OCI-LY1 (cell line): Measurements from ENCODE around the gene IFNL3.
"Not testable (repeated sequence)": the region's sequence is repeated elsewhere in the genome, so short reads cannot be mapped to it uniquely, and the experiment has no call there.

ENCODE experiments used
- H2AFZ ChIP-seq: fragments of 200-600 bp; sonication (generic), shearing (Covaris generic); 2 replicates; pipeline ENCODE4 v1.6.0; 2014; ENCODE audit warnings: antibody characterized with exemption, mild to moderate bottlenecking, low read length
- H3F3A ChIP-seq: fragments of 200-600 bp; sonication (generic), shearing (Covaris generic); 2 replicates; pipeline ENCODE4 v1.6.0; 2014; ENCODE audit warnings: mild to moderate bottlenecking, antibody characterized with exemption, low read length, moderate library complexity; ENCODE audit not compliant: insufficient read depth
- H3K27ac ChIP-seq: fragments of 200-600 bp; sonication (generic); 2 replicates; pipeline ENCODE4 v1.5.1; 2014; ENCODE audit warnings: low read length, mixed run types, mild to moderate bottlenecking, low read depth; ENCODE audit not compliant: poor library complexity, severe bottlenecking
- H3K27me3 ChIP-seq: fragments of 200-600 bp; sonication (generic); 2 replicates; pipeline ENCODE4 v1.6.0; 2014; ENCODE audit warnings: antibody characterized with exemption, mild to moderate bottlenecking, low read length, moderate library complexity; ENCODE audit not compliant: insufficient read depth
- H3K36me3 ChIP-seq: fragments of 200-600 bp; sonication (generic); 2 replicates; pipeline ENCODE4 v1.6.1; 2014; ENCODE audit warnings: mild to moderate bottlenecking, antibody characterized with exemption, low read length, moderate library complexity, mixed read lengths; ENCODE audit not compliant: insufficient read depth
- H3K4me1 ChIP-seq: fragments of 200-600 bp; sonication (generic); 2 replicates; pipeline ENCODE4 v1.5.1; 2014; ENCODE audit warnings: mild to moderate bottlenecking, low read length, moderate library complexity; ENCODE audit not compliant: insufficient read depth, severe bottlenecking
- H3K4me2 ChIP-seq: fragments of 200-600 bp; sonication (generic), shearing (Covaris generic); 2 replicates; pipeline ENCODE4 v1.6.1; 2014; ENCODE audit warnings: low read length
- H3K4me3 ChIP-seq: fragments of 200-600 bp; sonication (generic); 2 replicates; pipeline ENCODE4 v1.5.1; 2014; ENCODE audit warnings: low read length, low read depth, mild to moderate bottlenecking, mixed read lengths; ENCODE audit not compliant: poor library complexity, severe bottlenecking
- H3K79me2 ChIP-seq: fragments of 200-600 bp; shearing (Covaris generic); 2 replicates; pipeline ENCODE4 v1.6.1; 2016; ENCODE audit warnings: mixed run types, low read length, mixed read lengths; ENCODE audit not compliant: insufficient read depth
- H3K9ac ChIP-seq: fragments of 200-600 bp; sonication (generic), shearing (Covaris generic); 2 replicates; pipeline ENCODE4 v1.6.1; 2014; ENCODE audit warnings: mild to moderate bottlenecking, low read length, mixed read lengths
- H3K9me2 ChIP-seq: fragments of 200-600 bp; sonication (generic), shearing (Covaris generic); 2 replicates; pipeline ENCODE4 v1.6.1; 2014; ENCODE audit warnings: low read depth, mild to moderate bottlenecking, low read length, mixed read lengths
- H3K9me3 ChIP-seq: fragments of 200-600 bp; shearing (Covaris generic); 2 replicates; pipeline ENCODE4 v1.6.1; 2014; ENCODE audit warnings: low read length, mixed read lengths
- H4K20me1 ChIP-seq: fragments of 200-600 bp; sonication (generic), shearing (Covaris generic); 2 replicates; pipeline ENCODE4 v1.6.0; 2016; ENCODE audit warnings: mild to moderate bottlenecking, low read length; ENCODE audit not compliant: insufficient read depth
- EZH2 ChIP-seq: fragments of 200-600 bp; sonication (generic), shearing (Covaris generic); IDR thresholded peaks from 2 replicates; pipeline ENCODE4 v1.8.0; 2017; ENCODE audit warnings: borderline replicate concordance, mixed run types, mild to moderate bottlenecking, antibody characterized with exemption, low read length, moderate library complexity, mixed read lengths
- TF ChIP-seq, protein P1 (sequence below): fragments of 200-600 bp; sonication (generic), shearing (Covaris generic); IDR thresholded peaks from 2 replicates; pipeline ENCODE4 v1.5.1; 2017; ENCODE audit warnings: mild to moderate bottlenecking, antibody characterized with exemption, low read length, moderate library complexity, mixed read lengths

IFNL3 gene

DNA sequence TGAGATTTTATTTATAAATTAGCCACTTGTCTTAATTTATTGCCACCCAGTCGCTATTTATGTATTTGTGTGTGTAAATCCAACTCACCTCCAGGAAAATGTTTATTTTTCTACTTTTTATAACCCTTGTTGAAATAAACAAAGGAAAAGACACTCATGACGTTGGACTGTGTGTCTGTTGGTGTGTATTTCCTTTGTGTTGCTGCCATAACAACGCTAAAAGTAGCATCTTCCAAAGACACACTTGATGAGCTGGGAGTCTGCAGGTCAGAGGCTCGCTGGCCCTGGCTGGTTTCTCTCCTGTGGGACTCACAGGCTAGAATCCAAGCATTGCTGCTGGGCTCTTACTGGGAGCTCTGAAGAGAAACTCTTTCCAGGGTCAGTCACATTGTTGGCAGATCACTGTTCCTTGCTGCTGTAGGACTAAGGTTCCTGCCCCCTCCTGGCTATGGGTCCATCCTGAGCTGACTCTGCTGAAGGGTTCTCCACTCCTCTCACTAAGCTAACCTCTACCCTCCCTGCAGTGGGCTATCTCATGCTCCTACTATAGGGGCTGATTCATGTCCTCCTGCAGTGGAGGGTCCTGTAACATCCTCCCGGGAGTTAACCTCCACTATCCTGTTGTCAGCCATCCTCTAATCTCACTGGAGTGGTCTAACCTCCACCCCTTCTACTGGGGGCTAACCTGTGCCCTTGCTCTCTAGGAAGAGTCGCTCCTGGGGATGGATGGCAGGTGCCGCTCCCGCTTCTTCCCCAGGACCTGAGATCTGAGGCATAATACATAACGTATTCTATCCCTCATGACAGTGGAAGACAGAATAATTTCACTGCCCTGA, 25.4 kb upstream of the IFNL3 start:
- Histone ChIP-seq H3K9me3 (no peaks in the 10 kb centered on the region), H3K4me2 (no peak overlapping the region), H3K36me3 (no peaks in the 10 kb centered on the region), H3K4me1 (no peaks in the 10 kb centered on the region), H3K27ac (no peak overlapping the region), H3F3A (no peaks in the 10 kb centered on the region), H2AFZ (no peak overlapping the region), H3K27me3 (no peaks in the 10 kb centered on the region), H3K9me2 (no peaks in the 10 kb centered on the region), H4K20me1 (no peaks in the 10 kb centered on the region), H3K4me3 (no peak overlapping the region), H3K9ac (no peak overlapping the region), H3K79me2 (no peaks in the 10 kb centered on the region)
- TF ChIP-seq, protein P1, sequence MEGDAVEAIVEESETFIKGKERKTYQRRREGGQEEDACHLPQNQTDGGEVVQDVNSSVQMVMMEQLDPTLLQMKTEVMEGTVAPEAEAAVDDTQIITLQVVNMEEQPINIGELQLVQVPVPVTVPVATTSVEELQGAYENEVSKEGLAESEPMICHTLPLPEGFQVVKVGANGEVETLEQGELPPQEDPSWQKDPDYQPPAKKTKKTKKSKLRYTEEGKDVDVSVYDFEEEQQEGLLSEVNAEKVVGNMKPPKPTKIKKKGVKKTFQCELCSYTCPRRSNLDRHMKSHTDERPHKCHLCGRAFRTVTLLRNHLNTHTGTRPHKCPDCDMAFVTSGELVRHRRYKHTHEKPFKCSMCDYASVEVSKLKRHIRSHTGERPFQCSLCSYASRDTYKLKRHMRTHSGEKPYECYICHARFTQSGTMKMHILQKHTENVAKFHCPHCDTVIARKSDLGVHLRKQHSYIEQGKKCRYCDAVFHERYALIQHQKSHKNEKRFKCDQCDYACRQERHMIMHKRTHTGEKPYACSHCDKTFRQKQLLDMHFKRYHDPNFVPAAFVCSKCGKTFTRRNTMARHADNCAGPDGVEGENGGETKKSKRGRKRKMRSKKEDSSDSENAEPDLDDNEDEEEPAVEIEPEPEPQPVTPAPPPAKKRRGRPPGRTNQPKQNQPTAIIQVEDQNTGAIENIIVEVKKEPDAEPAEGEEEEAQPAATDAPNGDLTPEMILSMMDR = no peak
- no peak for TF ChIP-seq EZH2

DNA sequence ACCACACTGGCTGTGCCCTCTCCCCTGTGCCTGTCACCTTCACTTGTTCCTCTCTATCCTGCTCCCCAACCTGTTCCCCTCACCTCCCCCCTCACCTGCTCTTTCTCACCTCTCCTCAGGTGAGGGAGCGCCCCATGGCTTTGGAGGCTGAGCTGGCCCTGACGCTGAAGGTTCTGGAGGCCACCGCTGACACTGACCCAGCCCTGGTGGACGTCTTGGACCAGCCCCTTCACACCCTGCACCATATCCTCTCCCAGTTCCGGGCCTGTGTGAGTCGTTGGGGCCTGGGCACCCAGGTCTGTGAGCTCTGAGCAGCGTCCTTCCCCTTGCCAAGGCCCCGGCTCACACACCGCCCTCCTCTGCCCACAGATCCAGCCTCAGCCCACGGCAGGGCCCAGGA, 24.6 kb upstream of the IFNL3 start:
- not testable (repeated sequence) for H3K4me1 ChIP-seq, H3K79me2 ChIP-seq, H3K27me3 ChIP-seq, H3K9me3 ChIP-seq, H3K27ac ChIP-seq, H3K9me2 ChIP-seq, H4K20me1 ChIP-seq, H2AFZ ChIP-seq, H3K4me3 ChIP-seq, H3K9ac ChIP-seq, H3F3A ChIP-seq, H3K36me3 ChIP-seq, H3K4me2 ChIP-seq

DNA sequence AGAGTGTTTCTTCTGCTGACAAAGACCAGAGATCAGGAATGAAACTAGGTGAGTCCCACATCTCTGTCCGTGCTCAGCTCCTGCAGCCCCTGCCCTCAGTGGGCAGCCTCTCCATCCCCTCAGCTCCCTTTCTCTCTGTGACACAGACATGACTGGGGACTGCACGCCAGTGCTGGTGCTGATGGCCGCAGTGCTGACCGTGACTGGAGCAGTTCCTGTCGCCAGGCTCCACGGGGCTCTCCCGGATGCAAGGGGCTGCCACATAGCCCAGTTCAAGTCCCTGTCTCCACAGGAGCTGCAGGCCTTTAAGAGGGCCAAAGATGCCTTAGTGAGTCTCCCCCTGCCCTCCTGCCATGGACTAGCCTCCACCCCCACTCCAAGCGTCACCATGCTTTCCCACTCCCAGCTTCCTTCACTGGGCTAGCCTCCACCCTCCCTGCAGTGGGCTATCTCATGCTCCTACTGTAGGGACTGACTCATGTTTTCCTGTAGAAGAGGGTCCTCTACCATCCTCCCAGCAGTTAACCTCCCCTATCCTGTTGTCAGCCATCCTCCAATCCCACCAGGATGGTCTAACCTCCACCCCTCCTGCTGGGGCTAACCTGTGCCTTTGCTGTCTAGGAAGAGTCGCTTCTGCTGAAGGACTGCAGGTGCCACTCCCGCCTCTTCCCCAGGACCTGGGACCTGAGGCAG, 23.9 kb upstream of the IFNL3 start:
- not testable (repeated sequence) for H2AFZ ChIP-seq, H3F3A ChIP-seq, H3K9me3 ChIP-seq, H3K9ac ChIP-seq, H3K4me2 ChIP-seq, H3K9me2 ChIP-seq, H3K36me3 ChIP-seq, H4K20me1 ChIP-seq, H3K79me2 ChIP-seq, H3K4me1 ChIP-seq, H3K27me3 ChIP-seq, H3K27ac ChIP-seq, H3K4me3 ChIP-seq

DNA sequence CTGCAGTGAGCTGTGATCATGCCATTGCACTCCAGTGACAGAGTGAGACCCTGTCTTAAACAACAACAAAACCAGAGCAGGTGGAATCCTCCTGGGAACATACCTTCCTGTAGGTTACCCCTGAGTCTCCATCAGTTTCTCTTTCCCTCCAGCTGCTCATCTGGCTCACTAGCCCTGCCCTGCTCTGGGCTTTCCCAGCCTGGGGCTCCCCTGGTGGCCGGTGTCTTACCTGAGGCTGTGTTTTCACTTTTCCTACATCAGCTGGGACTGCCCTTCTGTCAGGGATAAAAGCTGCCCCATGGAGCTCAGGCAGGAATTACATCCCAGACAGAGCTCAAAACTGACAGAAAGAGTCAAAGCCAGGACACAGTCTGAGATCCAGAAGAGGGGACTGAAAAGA, 23.3 kb upstream of the IFNL3 start, which contains the start of gene IFNL2:
Gene IFNL2 (plus strand): TSS at position 312 of the 400 bp plus-strand sequence. CDS start 173 bp downstream, outside the sequence.
- H3K4me1 ChIP-seq, H3K27me3 ChIP-seq, H3K9me3 ChIP-seq, H3K79me2 ChIP-seq, H3K36me3 ChIP-seq, H2AFZ ChIP-seq, H3K9ac ChIP-seq, H3K27ac ChIP-seq, H3K4me2 ChIP-seq, H3K9me2 ChIP-seq, H3K4me3 ChIP-seq, H3F3A ChIP-seq, H4K20me1 ChIP-seq: not testable (repeated sequence)
